Measurements from ENCODE around the gene ESYT1.
"Not testable (repeated sequence)": the region's sequence is repeated elsewhere in the genome, so short reads cannot be mapped to it uniquely, and the experiment has no call there.

The ESYT1 gene

DNA sequence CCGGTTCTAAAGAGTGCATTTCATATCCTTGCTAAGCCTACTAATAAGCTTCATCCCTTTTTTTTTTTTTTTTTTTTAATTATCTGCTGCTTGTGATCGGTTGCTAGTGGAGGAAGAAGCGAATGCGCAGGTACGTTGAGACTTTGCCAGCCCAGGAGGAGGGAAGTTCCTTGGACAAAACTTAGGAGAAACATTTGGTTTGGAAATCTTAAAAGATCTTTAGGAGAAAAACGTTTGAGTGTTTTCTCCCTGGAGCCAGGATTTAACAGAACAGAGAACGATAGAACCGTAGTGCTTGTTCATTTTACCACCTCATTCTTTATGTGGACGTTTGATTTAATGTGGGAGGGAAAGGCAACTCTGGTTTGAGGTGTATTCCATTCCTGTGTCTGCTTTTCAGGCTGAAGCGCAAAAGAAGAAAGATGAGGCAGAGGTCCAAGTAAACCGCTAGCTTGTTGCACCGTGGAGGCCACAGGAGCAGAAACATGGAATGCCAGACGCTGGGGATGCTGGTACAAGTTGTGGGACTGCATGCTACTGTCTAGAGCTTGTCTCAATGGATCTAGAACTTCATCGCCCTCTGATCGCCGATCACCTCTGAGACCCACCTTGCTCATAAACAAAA is 10.9 kb upstream of the ESYT1 start:
- not testable (repeated sequence) for H3K27me3 Mint-ChIP-seq, H3K9me3 Mint-ChIP-seq
- peak overlapping the region; percentile 95 for H3K4me3 Mint-ChIP-seq
- H3K36me3 Mint-ChIP-seq, result peaks cover 19% of the 10 kb centered on the region
- peaks cover 20% of the 10 kb centered on the region for H3K4me1 Mint-ChIP-seq
- peak overlapping the region; percentile 95 for H3K27ac Mint-ChIP-seq

DNA sequence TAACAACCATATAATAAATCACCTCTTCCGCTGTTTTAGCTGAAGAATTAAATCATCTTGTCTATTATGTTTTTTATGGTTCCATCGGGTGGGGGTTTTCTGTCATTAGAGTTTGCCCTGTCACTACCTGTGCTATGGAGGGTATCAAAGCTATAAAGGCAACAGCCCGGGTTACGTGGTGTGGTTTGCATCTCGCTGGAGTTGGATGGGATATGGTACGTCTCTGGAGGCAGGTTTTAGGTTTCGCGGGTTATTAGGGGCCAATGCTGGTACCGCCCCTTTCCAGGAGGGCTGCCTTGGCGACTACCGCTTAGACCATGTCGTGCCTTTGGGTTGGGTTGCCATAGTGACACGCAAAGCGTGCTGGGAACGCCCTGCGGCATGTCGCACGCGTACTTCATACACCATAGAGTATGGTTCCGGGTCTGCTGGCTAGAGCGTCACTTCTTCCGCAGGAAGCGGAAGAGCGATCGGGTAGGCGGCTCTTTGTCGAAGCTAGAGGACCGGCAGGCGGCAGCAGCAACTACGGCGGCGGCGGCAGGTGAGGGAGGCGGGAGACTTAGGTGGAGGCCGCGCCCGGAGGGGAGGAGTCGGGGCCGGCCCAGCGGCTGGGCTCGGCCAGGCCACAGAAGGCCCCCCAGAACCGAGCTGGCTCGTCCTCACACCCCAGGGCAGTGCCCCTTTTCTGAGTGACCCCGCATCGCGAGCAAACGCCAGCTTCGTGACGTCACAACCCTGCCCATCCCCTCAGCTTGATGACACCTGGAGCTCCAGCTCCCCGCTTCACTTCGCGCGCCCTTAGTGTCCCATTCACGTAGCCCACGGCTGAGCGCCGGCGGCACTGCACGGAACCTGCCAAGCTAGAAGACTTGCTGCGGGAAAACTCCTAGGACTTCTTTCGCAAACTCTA is 10.0 kb upstream of the ESYT1 start, which contains the start of gene ZC3H10:
TSS of gene ZC3H10 (plus strand) at position 489 of the 910 bp plus-strand sequence. CDS start 2,297 bp downstream, outside the sequence.
- H3K4me1 Mint-ChIP-seq, result peaks cover 20% of the 10 kb centered on the region
- H3K4me3 Mint-ChIP-seq, result peak within 1 kb of the TSS; percentile 95
- H3K27ac Mint-ChIP-seq, result peak within 1 kb of the TSS; percentile 95
- no peaks in the 10 kb centered on the region for H3K27me3 Mint-ChIP-seq
- no peaks in the 10 kb centered on the region for H3K9me3 Mint-ChIP-seq
- peaks cover 18% of the 10 kb centered on the region for H3K36me3 Mint-ChIP-seq

DNA sequence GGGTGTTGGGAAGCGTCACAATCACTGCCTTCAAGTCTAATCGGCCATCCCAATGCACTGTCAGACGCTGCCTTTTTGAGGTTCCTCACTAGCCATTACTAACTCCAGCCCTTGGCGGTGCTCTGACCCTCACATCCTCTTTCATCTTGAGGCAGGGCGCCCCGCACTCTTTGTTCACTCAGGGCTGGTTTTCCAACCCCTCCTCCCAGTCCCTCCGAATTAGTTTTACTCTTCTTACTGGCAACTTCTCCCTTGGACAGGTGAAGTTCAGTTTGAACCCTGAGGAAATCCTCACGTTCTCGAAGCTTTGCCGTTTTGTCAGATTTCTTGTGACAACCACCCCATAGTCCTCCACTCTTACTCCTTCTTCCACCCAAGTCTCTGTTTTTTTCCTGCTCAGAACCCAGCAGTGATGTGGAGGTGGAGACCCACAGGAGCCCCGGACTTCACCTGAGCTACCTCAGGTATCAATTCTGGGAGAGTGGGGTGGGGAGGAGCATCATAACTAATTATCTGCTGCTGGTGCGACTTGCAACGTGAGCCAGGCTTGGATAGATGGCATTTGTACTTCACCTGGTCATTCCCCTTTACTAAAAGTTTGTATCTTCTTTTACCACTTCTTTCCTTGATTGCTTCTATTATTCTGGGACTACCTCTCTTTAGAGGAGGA is 9.2 kb upstream of the ESYT1 start:
- peak overlapping the region; percentile 95 for H3K4me3 Mint-ChIP-seq
- H3K4me1 Mint-ChIP-seq, result peaks cover 23% of the 10 kb centered on the region
- H3K27me3 Mint-ChIP-seq, result no peaks in the 10 kb centered on the region
- H3K36me3 Mint-ChIP-seq, result peaks cover 14% of the 10 kb centered on the region
- no peaks in the 10 kb centered on the region for H3K9me3 Mint-ChIP-seq
- H3K27ac Mint-ChIP-seq, result peak overlapping the region; percentile 91

DNA sequence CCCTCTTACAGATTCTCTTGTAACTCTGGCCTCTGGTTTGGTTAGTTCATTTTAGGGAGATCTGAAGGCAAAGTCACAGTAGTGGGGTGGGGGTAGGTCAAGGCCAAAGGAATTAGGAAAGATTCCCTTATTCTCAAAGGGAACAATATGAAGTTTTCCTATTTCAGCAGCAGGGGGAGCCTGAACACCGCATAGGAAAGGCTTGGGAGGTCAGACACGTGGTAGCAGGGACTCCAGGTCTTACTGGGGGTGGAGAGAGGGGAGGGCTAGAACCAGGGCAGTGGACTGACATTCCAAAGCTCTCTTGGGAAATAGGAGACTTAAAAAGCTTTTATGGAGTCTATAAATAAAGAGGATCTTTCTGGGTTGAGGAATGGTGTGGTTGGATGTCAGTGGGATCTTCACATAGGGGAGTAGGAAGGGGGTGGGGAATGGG is 8.7 kb upstream of the ESYT1 start:
- H3K4me3 Mint-ChIP-seq, result peak overlapping the region; percentile 95
- H3K36me3 Mint-ChIP-seq, result peaks cover 14% of the 10 kb centered on the region
- peaks cover 29% of the 10 kb centered on the region for H3K4me1 Mint-ChIP-seq
- H3K27ac Mint-ChIP-seq, result peak overlapping the region; percentile 91
- H3K27me3 Mint-ChIP-seq, result no peaks in the 10 kb centered on the region
- no peaks in the 10 kb centered on the region for H3K9me3 Mint-ChIP-seq

GRCh38 chr12:56120158-56120846 is 7.8 kb upstream of the ESYT1 start:
- Mint-ChIP-seq H3K36me3 (peaks cover 14% of the 10 kb centered on the region), H3K4me1 (peaks cover 34% of the 10 kb centered on the region), H3K27me3 (no peaks in the 10 kb centered on the region), H3K27ac (peak overlapping the region; percentile 35), H3K9me3 (no peaks in the 10 kb centered on the region), H3K4me3 (peak overlapping the region; percentile 19)

- Mint-ChIP-seq H3K27me3 (no peaks in the 10 kb centered on the region), H3K36me3 (peaks cover 14% of the 10 kb centered on the region), H3K27ac (peak overlapping the region; percentile 51)
Measured at GRCh38 chr12:56121204-56121870, 6.7 kb upstream of the ESYT1 start.

GRCh38 chr12:56122637-56123036 is 5.4 kb upstream of the ESYT1 start:
- Mint-ChIP-seq H3K36me3 (peaks cover 3% of the 10 kb centered on the region), H3K4me3 (no peak overlapping the region), H3K9me3 (no peaks in the 10 kb centered on the region), H3K27ac (no peak overlapping the region), H3K27me3 (no peaks in the 10 kb centered on the region), H3K4me1 (peaks cover 53% of the 10 kb centered on the region)

More at GRCh38 chr12:56121204-56121870, 6.7 kb upstream of the ESYT1 start:
- Mint-ChIP-seq H3K9me3 (no peaks in the 10 kb centered on the region), H3K4me3 (no peak overlapping the region), H3K4me1 (peaks cover 40% of the 10 kb centered on the region)

DNA sequence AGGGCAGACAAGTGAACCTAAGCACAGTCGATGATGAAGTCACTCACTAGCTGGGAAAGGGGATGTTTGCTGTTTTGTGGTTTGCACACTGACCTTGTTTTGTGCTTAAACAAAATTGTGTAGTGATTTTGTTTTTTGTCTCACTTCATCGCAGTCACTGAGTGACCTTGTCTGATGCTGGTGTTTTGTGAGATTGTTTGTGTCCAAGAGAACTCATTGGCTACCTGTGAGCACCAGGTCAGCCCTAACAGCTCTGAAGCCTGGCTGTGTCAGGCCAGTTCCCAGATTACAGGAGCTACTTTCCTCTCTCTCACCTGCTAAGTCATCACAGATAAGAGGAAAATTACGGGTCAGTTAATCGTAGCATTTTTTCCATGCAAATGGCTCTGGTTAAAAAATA is 3.9 kb upstream of the ESYT1 start:
- H3K9me3 Mint-ChIP-seq, result no peaks in the 10 kb centered on the region

GRCh38 chr12:56126732-56127239 is 1.3 kb upstream of the ESYT1 start:
- Mint-ChIP-seq H3K27me3 (no peaks in the 10 kb centered on the region), H3K27ac (peak overlapping the region; percentile 74), H3K4me3 (peak overlapping the region; percentile 92), H3K36me3 (peaks cover 3% of the 10 kb centered on the region), H3K4me1 (peaks cover 60% of the 10 kb centered on the region), H3K9me3 (no peaks in the 10 kb centered on the region)

More for the DNA sequence above, 3.9 kb upstream of the ESYT1 start:
- H3K27ac Mint-ChIP-seq, result no peak overlapping the region
- H3K4me3 Mint-ChIP-seq, result no peak overlapping the region
- H3K4me1 Mint-ChIP-seq, result peaks cover 47% of the 10 kb centered on the region
- no peaks in the 10 kb centered on the region for H3K27me3 Mint-ChIP-seq
- no peaks in the 10 kb centered on the region for H3K36me3 Mint-ChIP-seq

DNA sequence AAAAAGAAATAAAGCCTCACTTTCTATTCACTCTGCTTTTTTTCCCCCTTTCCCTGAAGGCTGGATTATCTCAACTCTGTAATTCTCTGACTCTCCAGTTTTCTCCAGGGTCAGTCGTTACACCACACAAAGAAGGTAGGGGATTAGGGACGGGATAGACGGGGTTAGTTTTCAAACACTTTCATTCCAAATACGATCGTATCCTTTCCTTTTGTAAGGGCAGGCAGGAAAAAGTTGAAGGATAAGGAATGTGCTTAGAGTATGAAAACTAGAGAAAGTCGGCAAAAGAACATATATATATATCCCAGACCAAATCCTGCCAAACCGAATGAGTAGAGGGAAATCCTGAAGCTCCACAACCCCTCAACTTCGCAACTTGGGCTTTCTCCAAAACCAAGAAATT is 581 bp upstream of the ESYT1 start:
- Mint-ChIP-seq H3K4me3 (peak overlapping the region; percentile 92), H3K36me3 (peaks cover 5% of the 10 kb centered on the region), H3K27ac (peak overlapping the region; percentile 93), H3K9me3 (no peaks in the 10 kb centered on the region), H3K4me1 (peaks cover 67% of the 10 kb centered on the region), H3K27me3 (no peaks in the 10 kb centered on the region)

GRCh38 chr12:56128670-56129205 is 671 bp downstream of the ESYT1 start:
- no peaks in the 10 kb centered on the region for H3K9me3 Mint-ChIP-seq

GRCh38 chr12:56129206-56129941 is 1.3 kb downstream of the ESYT1 start:
- peaks cover 13% of the 10 kb centered on the region for H3K36me3 Mint-ChIP-seq

More at GRCh38 chr12:56128670-56129205, 671 bp downstream of the ESYT1 start:
- H3K27me3 Mint-ChIP-seq, result no peaks in the 10 kb centered on the region
- peak overlapping the region; percentile 92 for H3K4me3 Mint-ChIP-seq
- H3K36me3 Mint-ChIP-seq, result peaks cover 9% of the 10 kb centered on the region
- H3K27ac Mint-ChIP-seq, result peak overlapping the region; percentile 95
- H3K4me1 Mint-ChIP-seq, result peaks cover 72% of the 10 kb centered on the region

DNA sequence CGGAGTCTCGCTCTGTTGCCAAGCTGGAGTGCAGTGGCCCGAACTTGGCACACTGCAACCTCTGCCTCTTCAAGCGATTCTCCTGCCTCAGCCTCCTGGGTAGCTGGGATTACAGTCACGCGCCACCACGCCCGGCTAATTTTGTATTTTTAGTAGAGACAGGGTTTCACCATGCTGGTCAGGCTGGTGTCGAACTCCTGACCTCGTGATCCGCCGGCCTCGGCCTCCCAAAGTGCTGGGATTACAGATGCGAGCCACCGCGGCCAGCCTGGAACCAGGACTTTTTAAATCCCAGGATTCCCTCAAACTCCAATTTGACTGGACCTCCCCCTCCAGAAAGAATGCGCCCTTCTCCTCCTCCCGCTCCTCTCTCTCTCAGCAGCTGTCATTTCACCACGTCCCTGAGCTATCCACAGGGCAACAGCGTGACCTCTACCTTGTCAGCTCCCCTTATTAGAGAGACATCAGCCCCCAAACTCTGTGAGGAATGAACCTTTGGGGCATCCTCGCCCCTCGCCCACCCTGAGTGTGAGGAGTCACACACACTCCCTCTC is 2.0 kb downstream of the ESYT1 start:
- Mint-ChIP-seq H3K9me3 (no peaks in the 10 kb centered on the region), H3K4me3 (peak overlapping the region; percentile 92), H3K27ac (peak overlapping the region; percentile 93), H3K36me3 (peaks cover 14% of the 10 kb centered on the region), H3K27me3 (no peaks in the 10 kb centered on the region), H3K4me1 (peaks cover 65% of the 10 kb centered on the region)

More at GRCh38 chr12:56129206-56129941, 1.3 kb downstream of the ESYT1 start:
- Mint-ChIP-seq H3K9me3 (no peaks in the 10 kb centered on the region), H3K4me1 (peaks cover 68% of the 10 kb centered on the region), H3K4me3 (peak overlapping the region; percentile 92), H3K27me3 (no peaks in the 10 kb centered on the region), H3K27ac (peak overlapping the region; percentile 95)

Measured in activated naive CD4-positive, alpha-beta T cell treated with anti-CD3 and anti-CD28 coated beads, Interleukin-2, amount 50 U/mL, for 24 hours (primary cell).